ENCODE measurements around the gene ZMYND10.

The ZMYND10 gene

GRCh38 chr3:50298836-50299637, 46.5 kb downstream of the ZMYND10 start, which contains the start of the genes HYAL3 and NAA80:
HYAL3 (minus strand) TSS chr3:50299405; CDS start chr3:50295602, 3,803 bp downstream.
NAA80 (minus strand) TSS chr3:50299405; CDS start chr3:50297463, 1,942 bp downstream.
- H3K4me3 ChIP-seq (ENCODE audit: control insufficient read depth, low read depth, low read length): peak within 1 kb of the TSS; percentile 86
- peak; percentile 0 for TF ChIP-seq CTCF (conservative IDR thresholded peaks at IDR 0.05; ENCODE audit: control insufficient read depth, insufficient read depth, low read depth, low read length)
- DNase-seq (ENCODE audit: low read depth): peak; percentile 99

GRCh38 chr3:50297896-50298725, 47.4 kb downstream of the ZMYND10 start:
- H3K4me3 ChIP-seq (ENCODE audit: control insufficient read depth, low read depth, low read length): peak overlapping the region; percentile 86
- TF ChIP-seq CTCF (conservative IDR thresholded peaks at IDR 0.05; ENCODE audit: control insufficient read depth, insufficient read depth, low read depth, low read length): peak; percentile 21
- no peak for DNase-seq (ENCODE audit: low read depth)

GRCh38 chr3:50297384-50297775, 48.2 kb downstream of the ZMYND10 start:
- no peak overlapping the region for H3K4me3 ChIP-seq (ENCODE audit: control insufficient read depth, low read depth, low read length)
- TF ChIP-seq CTCF (conservative IDR thresholded peaks at IDR 0.05; ENCODE audit: control insufficient read depth, insufficient read depth, low read depth, low read length): no peak
- DNase-seq (ENCODE audit: low read depth): no peak

- TF ChIP-seq CTCF (conservative IDR thresholded peaks at IDR 0.05; ENCODE audit: control insufficient read depth, insufficient read depth, low read depth, low read length): no peak
- DNase-seq (ENCODE audit: low read depth): no peak
- no peak overlapping the region for H3K4me3 ChIP-seq (ENCODE audit: control insufficient read depth, low read depth, low read length)
These were observed 48.7 kb downstream of the ZMYND10 start for GRCh38 chr3:50296721-50297383.

GRCh38 chr3:50295553-50296431, 49.7 kb downstream of the ZMYND10 start:
- H3K4me3 ChIP-seq (ENCODE audit: control insufficient read depth, low read depth, low read length): no peak overlapping the region
- DNase-seq (ENCODE audit: low read depth): no peak
- no peak for TF ChIP-seq CTCF (conservative IDR thresholded peaks at IDR 0.05; ENCODE audit: control insufficient read depth, insufficient read depth, low read depth, low read length)
